K562 (cell line): Measurements from ENCODE around the gene PTPN1. TPM values are rescaled to one million over a fixed set of nuclear protein-coding genes. Genes with fewer than 3 reads are reported as not detected.

Experiments
- ATF1 ChIP-seq, 2 experiments: fragments of 450-650 bp in 1 of 2; IDR thresholded peaks; 2 replicates each; pipeline ENCODE4 v1.6.1; 2016; ENCODE audit warnings: missing compliant biosample characterization in 1 of 2, missing genetic modification characterization in 1 of 2
- CBFB ChIP-seq: sonication (generic); formaldehyde crosslinking; IDR thresholded peaks from 2 replicates; pipeline ENCODE4 v1.4.0; 2020; ENCODE audit warnings: mild to moderate bottlenecking, missing genetic modification reagents
- EGR1 ChIP-seq: fragments of 450-650 bp; conservative IDR thresholded peaks from 2 replicates; pipeline ENCODE4 v1.6.1; 2017; ENCODE audit warnings: mild to moderate bottlenecking
- GMEB1 ChIP-seq: fragments of 250-450 bp; sonication (Bioruptor Pico); IDR thresholded peaks from 2 replicates; pipeline ENCODE4 v1.4.0; 2020; ENCODE audit warnings: mild to moderate bottlenecking
- HEY1 ChIP-seq: fragments of 250-450 bp; sonication (Bioruptor Pico); IDR thresholded peaks from 2 replicates; pipeline ENCODE4 v1.5.0; 2020; ENCODE audit warnings: mild to moderate bottlenecking, moderate library complexity, borderline replicate concordance
- MTA3 ChIP-seq: fragments of 450-650 bp; formaldehyde crosslinking; IDR thresholded peaks from 2 replicates; pipeline ENCODE4 v1.6.1; 2017; ENCODE audit warnings: mild to moderate bottlenecking, borderline replicate concordance
- NR1H2 ChIP-seq: sonication (generic); formaldehyde crosslinking; IDR thresholded peaks from 2 replicates; pipeline ENCODE4 v1.4.0; 2020; ENCODE audit warnings: mild to moderate bottlenecking, missing genetic modification reagents
- PREB ChIP-seq: sonication (generic); formaldehyde crosslinking; IDR thresholded peaks from 2 replicates; pipeline ENCODE4 v1.8.1; 2023; ENCODE audit warnings: mild to moderate bottlenecking, missing genetic modification reagents
- REST ChIP-seq, 2 experiments: fragments of 450-650 bp; formaldehyde crosslinking in 1 of 2; IDR thresholded peaks; 2 replicates each; pipeline versions ENCODE4 v1.4.0 to v1.6.1; 2014 to 2020; ENCODE audit warnings: mild to moderate bottlenecking in 2 of 2, borderline replicate concordance in 1 of 2, low read depth in 1 of 2
- TRIM24 ChIP-seq, 2 experiments: fragments of 450-650 bp; IDR thresholded peaks; 2 replicates each; pipeline ENCODE4 v1.6.1; 2016
- VEZF1 ChIP-seq: fragments of 200-800 bp; sonication (Bioruptor generic); IDR thresholded peaks from 2 replicates; pipeline ENCODE4 v1.6.1; 2017; ENCODE audit warnings: missing genetic modification characterization, missing compliant biosample characterization
- ZBTB2 ChIP-seq: fragments of 450-650 bp; IDR thresholded peaks from 2 replicates; pipeline ENCODE4 v1.6.1; 2016; ENCODE audit warnings: antibody characterized with exemption
- ZNF174 ChIP-seq: fragments of 250-450 bp; sonication (Bioruptor Pico); IDR thresholded peaks from 2 replicates; pipeline ENCODE4 v1.4.0; 2020; ENCODE audit warnings: mild to moderate bottlenecking
- ZNF551 ChIP-seq: fragments of 250-450 bp; sonication (Bioruptor Pico); IDR thresholded peaks from 2 replicates; pipeline ENCODE4 v1.5.0; 2021; ENCODE audit warnings: mild to moderate bottlenecking, moderate library complexity
- polyA plus RNA-seq, 8 experiments: library from polyadenylated mRNA; depleted of rRNA in 4 of 8; stranded (reverse) in 5 of 8; unstranded in 3 of 8; fragments of >200 nt; fragmentation: Nextera tagmentation in 2 of 8; fragmentation: Illumina TruSeq in 1 of 8; extraction: Ambion mirVana in 2 of 8; extraction: Trizol in 1 of 8; gene quantifications; 2 replicates each; pipeline versions ENCODE4 v1.2.1 to v1.2.3, GENCODE V29; 2011 to 2014; ENCODE audit warnings: inconsistent platforms in 1 of 8, missing spikeins in 1 of 8
- total RNA-seq, 7 experiments: library from RNA; depleted of rRNA in 6 of 7; stranded (reverse); fragments of >200 nt in 6 of 7; fragmentation: Illumina TruSeq in 2 of 7; extraction: Trizol in 2 of 7; gene quantifications; 2 replicates each; pipeline versions ENCODE4 v1.2.1 to v1.2.3, GENCODE V29; 2011 to 2021; ENCODE audit warnings: low replicate concordance in 1 of 7

PTPN1 gene
- total and polyA plus RNA-seq, 9 of the 15 experiments (the other 6 are each of a cell fraction or from before 2014, with no cell fraction given) = 11.0 to 85.3 (median 54.0) TPM

- TF ChIP-seq VEZF1 = no peak
- no peak for TF ChIP-seq ZNF551
- TF ChIP-seq PREB (CRISPR knock-in tag) = no peak
- no peak for TF ChIP-seq TRIM24 (IDR thresholded peaks at IDR 0.05)
- no peak for TF ChIP-seq NR1H2 (CRISPR knock-in tag)
- no peak for TF ChIP-seq ZNF174 (CRISPR knock-in tag)
- no peak for TF ChIP-seq MTA3
- TF ChIP-seq GMEB1 (CRISPR knock-in tag) = no peak
- TF ChIP-seq ZBTB2 = no peak
- no peak for TF ChIP-seq HEY1 (CRISPR knock-in tag)
- no peak for TF ChIP-seq EGR1
- no peak for TF ChIP-seq CBFB (CRISPR knock-in tag)
- TF ChIP-seq REST (IDR thresholded peaks at IDR 0.05; ENCODE audit: borderline replicate concordance) = no peak; the same call in 1 of the 2 replicates
- no peak for TF ChIP-seq REST (CRISPR knock-in tag; IDR thresholded peaks at IDR 0.05; ENCODE audit: low read depth)
- no peak for TF ChIP-seq ATF1 (CRISPR knock-in tag; IDR thresholded peaks at IDR 0.05)
- no peak for TF ChIP-seq ATF1 (tag; IDR thresholded peaks at IDR 0.05)
Observed at GRCh38 chr20:50522053-50522674, 12.0 kb downstream of the PTPN1 start (continued).
